ENCODE data around the gene TNNT2.

TNNT2 gene

GRCh38 chr1:201357211-201357610, 20.3 kb downstream of the TNNT2 start:
- POLR2A ChIA-PET, result no interaction called here
- DNase-seq, result no peak
- Histone ChIP-seq H3K4me1 (ENCODE audit: control extremely low read depth in 1 of 4, control insufficient read depth in 4 of 4, insufficient read depth in 4 of 4, low read length in 3 of 4) (no peaks in the 10 kb centered on the region), H3K36me3 (ENCODE audit: control insufficient read depth in 4 of 4, insufficient read depth in 4 of 4, low read length in 3 of 4) (no peaks in the 10 kb centered on the region), H3K4me3 (ENCODE audit: control insufficient read depth in 1 of 7, extremely low read depth in 1 of 7, insufficient read depth in 4 of 7, low read depth in 2 of 7, low read length in 6 of 7) (no peak overlapping the region), H3K9me3 (ENCODE audit: control extremely low read depth in 1 of 5, control insufficient read depth in 4 of 5, insufficient read depth in 2 of 5, low read depth in 1 of 5, low read length in 4 of 5) (no peaks in the 10 kb centered on the region), H3K27ac (ENCODE audit: insufficient read depth in 1 of 2, low read depth in 1 of 2, low read length in 2 of 2, poor library complexity in 1 of 2, severe bottlenecking in 2 of 2) (no peak overlapping the region), H3K27me3 (replicated peaks in 2 of 5; ENCODE audit: control insufficient read depth in 4 of 5, insufficient read depth in 5 of 5, low read length in 4 of 5) (peaks cover 0 to 17% (median 5%) of the 10 kb centered on the region in 5 experiments)
- CTCF ChIA-PET, result interaction anchor here (1.0 kb wide), 1 partner anchor 24 kb away, joined by 3 read pairs; no protein-coding TSS in a partner anchor
- 92% methylated on average over 8 of the region's 8 CpGs for WGBS (ENCODE audit: insufficient coverage)

DNA sequence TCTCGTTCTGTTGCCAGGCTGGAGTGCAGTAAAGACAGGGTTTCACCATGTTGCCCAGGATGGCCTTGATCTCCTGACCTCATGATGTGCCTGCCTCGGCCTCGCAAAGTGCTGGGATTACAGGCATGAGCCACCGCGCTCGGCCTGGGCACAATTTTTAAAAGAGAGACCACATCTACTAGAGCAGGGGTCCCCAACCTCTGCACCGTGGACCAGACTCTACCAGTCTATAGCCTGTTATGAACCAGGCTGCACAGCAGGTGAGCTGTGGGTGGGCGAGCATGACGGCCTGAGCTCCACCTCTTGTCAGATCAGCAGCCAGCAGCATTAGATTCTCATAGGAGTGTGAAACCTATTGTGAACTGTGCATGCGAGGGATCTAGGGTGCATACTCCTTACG, 20.8 kb downstream of the TNNT2 start:
- Histone ChIP-seq H3K27ac (ENCODE audit: insufficient read depth in 1 of 2, low read depth in 1 of 2, low read length in 2 of 2, poor library complexity in 1 of 2, severe bottlenecking in 2 of 2) (no peak overlapping the region), H3K9me3 (ENCODE audit: control extremely low read depth in 1 of 5, control insufficient read depth in 4 of 5, insufficient read depth in 2 of 5, low read depth in 1 of 5, low read length in 4 of 5) (no peaks in the 10 kb centered on the region), H3K27me3 (replicated peaks in 2 of 5; ENCODE audit: control insufficient read depth in 4 of 5, insufficient read depth in 5 of 5, low read length in 4 of 5) (peaks cover 0 to 12% (median 7%) of the 10 kb centered on the region in 5 experiments), H3K36me3 (ENCODE audit: control insufficient read depth in 4 of 4, insufficient read depth in 4 of 4, low read length in 3 of 4) (no peaks in the 10 kb centered on the region), H3K4me1 (ENCODE audit: control extremely low read depth in 1 of 4, control insufficient read depth in 4 of 4, insufficient read depth in 4 of 4, low read length in 3 of 4) (no peaks in the 10 kb centered on the region), H3K4me3 (ENCODE audit: control insufficient read depth in 1 of 7, extremely low read depth in 1 of 7, insufficient read depth in 4 of 7, low read depth in 2 of 7, low read length in 6 of 7) (no peak overlapping the region)
- no peak for DNase-seq
- WGBS (ENCODE audit: insufficient coverage), result 85% methylated on average over 7 of the region's 11 CpGs
- CTCF ChIA-PET, result interaction anchor here (2.4 kb wide), 1 partner anchor 11 kb away, joined by 9 read pairs; no protein-coding TSS in a partner anchor
- POLR2A ChIA-PET, result no interaction called here

- no peaks in the 10 kb centered on the region for H3K36me3 ChIP-seq (ENCODE audit: control insufficient read depth in 4 of 4, insufficient read depth in 4 of 4, low read length in 3 of 4)
- WGBS (ENCODE audit: insufficient coverage), result 85% methylated on average over 4 of the region's 5 CpGs
- H3K4me1 ChIP-seq (ENCODE audit: control extremely low read depth in 1 of 4, control insufficient read depth in 4 of 4, insufficient read depth in 4 of 4, low read length in 3 of 4), result no peaks in the 10 kb centered on the region
- H3K27me3 ChIP-seq (replicated peaks in 2 of 5; ENCODE audit: control insufficient read depth in 4 of 5, insufficient read depth in 5 of 5, low read length in 4 of 5), result peaks cover 0 to 12% (median 7%) of the 10 kb centered on the region in 5 experiments
- H3K27ac ChIP-seq (ENCODE audit: insufficient read depth in 1 of 2, low read depth in 1 of 2, low read length in 2 of 2, poor library complexity in 1 of 2, severe bottlenecking in 2 of 2), result no peak overlapping the region
- H3K4me3 ChIP-seq (ENCODE audit: control insufficient read depth in 1 of 7, extremely low read depth in 1 of 7, insufficient read depth in 4 of 7, low read depth in 2 of 7, low read length in 6 of 7), result no peak overlapping the region
- ChIA-PET CTCF (interaction anchor here (1.4 to 2.4 kb wide), 2 partner anchors 10 to 19 kb away, joined by 5 to 9 read pairs; no protein-coding TSS in a partner anchor), POLR2A (no interaction called here)
- no peaks in the 10 kb centered on the region for H3K9me3 ChIP-seq (ENCODE audit: control extremely low read depth in 1 of 5, control insufficient read depth in 4 of 5, insufficient read depth in 2 of 5, low read depth in 1 of 5, low read length in 4 of 5)
- no peak for DNase-seq
These were observed 21.2 kb downstream of the TNNT2 start for GRCh38 chr1:201356236-201356635.

DNA sequence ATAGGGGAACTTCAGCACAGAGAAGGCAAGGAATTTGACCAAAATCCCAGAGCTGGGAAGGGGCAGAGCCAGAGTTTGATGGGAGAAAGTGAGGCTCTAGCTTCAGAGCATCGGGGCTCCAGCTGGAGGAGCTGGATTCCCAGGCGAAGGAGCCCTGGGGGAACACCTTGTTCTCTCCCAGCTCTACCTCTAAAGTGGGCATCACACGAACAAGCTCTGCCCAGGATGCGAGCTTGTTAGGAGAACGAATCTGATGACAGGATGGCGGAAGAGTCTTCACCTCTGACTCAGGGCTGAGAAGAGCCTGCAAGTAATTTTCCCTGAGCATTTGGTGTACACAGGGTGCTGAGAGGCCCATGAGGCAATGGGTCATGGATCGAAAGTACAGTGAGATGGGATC, 22.0 kb downstream of the TNNT2 start:
- DNase-seq, result no peak
- H3K36me3 ChIP-seq (ENCODE audit: control insufficient read depth in 4 of 4, insufficient read depth in 4 of 4, low read length in 3 of 4), result no peaks in the 10 kb centered on the region
- H3K9me3 ChIP-seq (ENCODE audit: control extremely low read depth in 1 of 5, control insufficient read depth in 4 of 5, insufficient read depth in 2 of 5, low read depth in 1 of 5, low read length in 4 of 5), result no peaks in the 10 kb centered on the region
- H3K4me3 ChIP-seq (ENCODE audit: control insufficient read depth in 1 of 7, extremely low read depth in 1 of 7, insufficient read depth in 4 of 7, low read depth in 2 of 7, low read length in 6 of 7), result no peak overlapping the region
- POLR2A ChIA-PET, result no interaction called here
- CTCF ChIA-PET, result interaction anchor here (0.9 to 2.4 kb wide), 4 partner anchors 10 to 101 kb away, joined by 3 to 9 read pairs (median 4); no protein-coding TSS in a partner anchor
- 93% methylated on average over 7 of the region's 7 CpGs for WGBS (ENCODE audit: insufficient coverage)
- H3K27me3 ChIP-seq (replicated peaks in 2 of 5; ENCODE audit: control insufficient read depth in 4 of 5, insufficient read depth in 5 of 5, low read length in 4 of 5), result peaks cover 0 to 13% (median 8%) of the 10 kb centered on the region in 5 experiments
- no peaks in the 10 kb centered on the region for H3K4me1 ChIP-seq (ENCODE audit: control extremely low read depth in 1 of 4, control insufficient read depth in 4 of 4, insufficient read depth in 4 of 4, low read length in 3 of 4)
- H3K27ac ChIP-seq (ENCODE audit: insufficient read depth in 1 of 2, low read depth in 1 of 2, low read length in 2 of 2, poor library complexity in 1 of 2, severe bottlenecking in 2 of 2), result no peak overlapping the region

GRCh38 chr1:201354901-201355295, 22.6 kb downstream of the TNNT2 start:
- DNase-seq, result no peak
- POLR2A ChIA-PET, result no interaction called here
- Histone ChIP-seq H3K4me1 (ENCODE audit: control extremely low read depth in 1 of 4, control insufficient read depth in 4 of 4, insufficient read depth in 4 of 4, low read length in 3 of 4) (no peaks in the 10 kb centered on the region), H3K9me3 (ENCODE audit: control extremely low read depth in 1 of 5, control insufficient read depth in 4 of 5, insufficient read depth in 2 of 5, low read depth in 1 of 5, low read length in 4 of 5) (no peaks in the 10 kb centered on the region), H3K36me3 (ENCODE audit: control insufficient read depth in 4 of 4, insufficient read depth in 4 of 4, low read length in 3 of 4) (no peaks in the 10 kb centered on the region), H3K27me3 (replicated peaks in 2 of 5; ENCODE audit: control insufficient read depth in 4 of 5, insufficient read depth in 5 of 5, low read length in 4 of 5) (peaks cover 0 to 13% (median 8%) of the 10 kb centered on the region in 5 experiments), H3K4me3 (ENCODE audit: control insufficient read depth in 1 of 7, extremely low read depth in 1 of 7, insufficient read depth in 4 of 7, low read depth in 2 of 7, low read length in 6 of 7) (no peak overlapping the region), H3K27ac (ENCODE audit: insufficient read depth in 1 of 2, low read depth in 1 of 2, low read length in 2 of 2, poor library complexity in 1 of 2, severe bottlenecking in 2 of 2) (no peak overlapping the region)
- CTCF ChIA-PET, result interaction anchor here (0.9 to 2.4 kb wide), 4 partner anchors 9 to 101 kb away, joined by 3 to 9 read pairs (median 4); no protein-coding TSS in a partner anchor
- 79% methylated on average over 4 of the region's 4 CpGs for WGBS (ENCODE audit: insufficient coverage)

DNA sequence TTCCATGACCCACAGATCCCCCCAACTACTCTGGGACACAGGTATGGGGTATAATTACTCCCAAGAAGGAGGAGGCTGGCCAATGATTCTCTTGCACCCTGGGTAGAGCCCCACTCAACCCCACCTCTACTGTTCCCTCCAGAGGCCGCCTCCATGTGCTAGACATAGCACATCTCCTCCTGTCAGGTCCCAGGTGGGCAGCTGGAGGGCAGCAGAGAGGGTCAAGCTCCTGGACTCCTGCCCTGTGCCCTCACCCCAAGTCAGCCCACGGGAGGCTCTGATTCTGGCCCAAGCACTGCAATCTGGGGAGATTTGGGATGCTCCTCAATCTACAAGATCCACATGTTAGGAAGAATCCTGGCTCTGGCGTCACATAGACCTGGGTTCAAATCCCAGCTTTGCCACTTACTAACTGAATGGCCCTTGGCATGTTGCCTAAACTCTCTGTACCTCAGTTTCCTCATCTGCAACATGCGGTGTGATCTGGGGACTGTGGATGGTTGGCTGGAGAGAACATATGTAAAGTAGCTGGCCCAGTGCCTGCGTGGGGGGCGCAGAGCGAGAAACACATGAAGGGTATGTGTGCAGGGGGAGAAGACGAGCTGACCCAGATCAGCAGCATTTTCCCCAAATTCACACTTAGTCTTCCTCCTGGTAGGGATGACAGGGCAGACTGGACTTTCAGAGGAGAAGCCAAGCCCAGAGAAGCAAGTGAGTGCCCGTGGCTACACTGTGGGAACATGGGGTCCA, 23.2 kb downstream of the TNNT2 start:
- Histone ChIP-seq H3K27ac (ENCODE audit: insufficient read depth in 1 of 2, low read depth in 1 of 2, low read length in 2 of 2, poor library complexity in 1 of 2, severe bottlenecking in 2 of 2) (no peak overlapping the region), H3K27me3 (replicated peaks in 2 of 5; ENCODE audit: control insufficient read depth in 4 of 5, insufficient read depth in 5 of 5, low read length in 4 of 5) (peaks cover 0 to 13% (median 8%) of the 10 kb centered on the region in 5 experiments), H3K9me3 (ENCODE audit: control extremely low read depth in 1 of 5, control insufficient read depth in 4 of 5, insufficient read depth in 2 of 5, low read depth in 1 of 5, low read length in 4 of 5) (no peaks in the 10 kb centered on the region), H3K4me1 (ENCODE audit: control extremely low read depth in 1 of 4, control insufficient read depth in 4 of 4, insufficient read depth in 4 of 4, low read length in 3 of 4) (no peaks in the 10 kb centered on the region), H3K4me3 (ENCODE audit: control insufficient read depth in 1 of 7, extremely low read depth in 1 of 7, insufficient read depth in 4 of 7, low read depth in 2 of 7, low read length in 6 of 7) (no peak overlapping the region), H3K36me3 (ENCODE audit: control insufficient read depth in 4 of 4, insufficient read depth in 4 of 4, low read length in 3 of 4) (no peaks in the 10 kb centered on the region)
- no peak for DNase-seq
- WGBS (ENCODE audit: insufficient coverage), result 98% methylated on average over 7 of the region's 9 CpGs
- ChIA-PET CTCF (interaction anchor here (1.2 to 2.4 kb wide), 2 partner anchors 8 to 100 kb away, joined by 3 to 9 read pairs; no protein-coding TSS in a partner anchor), POLR2A (no interaction called here)
